Trophoblast cell (in vitro differentiated cells and primary cell): Measurements from ENCODE around the gene AHCYL1.

ENCODE experiments used
- DNase-seq, 2 donors: peaks; one replicate each; pipeline ENCODE4 v3.0.0-alpha.2; 2016
- H2AFZ ChIP-seq: 2 replicates; pipeline ENCODE4 v1.6.1; 2013; ENCODE audit warnings: low read length, moderate library complexity, mild to moderate bottlenecking; ENCODE audit not compliant: insufficient read depth, poor library complexity
- H2AK5ac ChIP-seq: 2 replicates; pipeline ENCODE4 v1.6.1; 2013; ENCODE audit warnings: mild to moderate bottlenecking, low read length
- H2BK120ac ChIP-seq: 2 replicates; pipeline ENCODE4 v1.6.1; 2013; ENCODE audit warnings: low read length, mild to moderate bottlenecking, moderate library complexity; ENCODE audit not compliant: insufficient read depth, poor library complexity
- H2BK12ac ChIP-seq: 2 replicates; pipeline ENCODE4 v1.6.1; 2013; ENCODE audit warnings: mild to moderate bottlenecking, low read length, moderate library complexity
- H2BK5ac ChIP-seq: 2 replicates; pipeline ENCODE4 v1.6.1; 2013; ENCODE audit warnings: low read length, low read depth, moderate library complexity, mild to moderate bottlenecking; ENCODE audit not compliant: poor library complexity
- H3K14ac ChIP-seq: 2 replicates; pipeline ENCODE4 v1.6.1; 2013; ENCODE audit warnings: mild to moderate bottlenecking, low read length
- H3K18ac ChIP-seq: 2 replicates; pipeline ENCODE4 v1.6.1; 2013; ENCODE audit warnings: mild to moderate bottlenecking, low read length
- H3K23ac ChIP-seq: 2 replicates; pipeline ENCODE4 v1.6.1; 2013; ENCODE audit warnings: low read length
- H3K27ac ChIP-seq: 2 replicates; pipeline ENCODE4 v1.5.1; 2013; ENCODE audit warnings: low read depth, mild to moderate bottlenecking, inconsistent platforms, low read length, moderate library complexity
- H3K27me3 ChIP-seq: 2 replicates; pipeline ENCODE4 v1.6.1; 2013; ENCODE audit warnings: inconsistent platforms, mild to moderate bottlenecking, low read length, moderate library complexity; ENCODE audit not compliant: insufficient read depth
- H3K36me3 ChIP-seq, 2 experiments: 1 replicate in 1 of 2; 2 replicates in 1 of 2; pipeline ENCODE4 v1.6.1; 2013; ENCODE audit warnings: low read length in 2 of 2, mild to moderate bottlenecking in 2 of 2, moderate library complexity in 1 of 2; ENCODE audit not compliant: insufficient read depth in 2 of 2, control insufficient read depth in 1 of 2
- H3K4ac ChIP-seq: 2 replicates; pipeline ENCODE4 v1.6.1; 2013; ENCODE audit warnings: low read depth, mild to moderate bottlenecking, low read length, moderate library complexity
- H3K4me1 ChIP-seq, 2 experiments: 1 replicate in 1 of 2; 2 replicates in 1 of 2; pipeline ENCODE4 v1.6.1; 2013; ENCODE audit warnings: low read length in 2 of 2, mild to moderate bottlenecking in 2 of 2, moderate library complexity in 1 of 2; ENCODE audit not compliant: insufficient read depth in 2 of 2, control insufficient read depth in 1 of 2
- H3K4me2 ChIP-seq: 2 replicates; pipeline ENCODE4 v1.6.1; 2013; ENCODE audit warnings: inconsistent platforms, mild to moderate bottlenecking, low read length, moderate library complexity
- H3K4me3 ChIP-seq: 2 replicates; pipeline ENCODE4 v1.5.1; 2013; ENCODE audit warnings: mild to moderate bottlenecking, low read depth, low read length, inconsistent platforms
- H3K79me1 ChIP-seq: one replicate; pipeline ENCODE4 v1.6.1; 2013; ENCODE audit warnings: low read length
- H3K79me2 ChIP-seq: 2 replicates; pipeline ENCODE4 v1.6.1; 2013; ENCODE audit warnings: low read length, mild to moderate bottlenecking; ENCODE audit not compliant: control insufficient read depth, insufficient read depth, poor library complexity
- H3K9ac ChIP-seq: 2 replicates; pipeline ENCODE4 v1.6.1; 2013; ENCODE audit warnings: mild to moderate bottlenecking, low read length
- H3K9me3 ChIP-seq: 2 replicates; pipeline ENCODE4 v1.6.1; 2013; ENCODE audit warnings: low read depth, mild to moderate bottlenecking, control low read depth, inconsistent platforms, low read length; ENCODE audit not compliant: insufficient read depth
- H4K12ac ChIP-seq: 2 replicates; pipeline ENCODE4 v1.6.1; 2013; ENCODE audit warnings: low read depth, mild to moderate bottlenecking, low read length, moderate library complexity
- H4K8ac ChIP-seq: 2 replicates; pipeline ENCODE4 v1.6.1; 2013; ENCODE audit warnings: low read depth, mild to moderate bottlenecking, low read length, moderate library complexity
- H4K91ac ChIP-seq: one replicate; pipeline ENCODE4 v1.6.1; 2013; ENCODE audit warnings: low read depth, mild to moderate bottlenecking, low read length, moderate library complexity
- WGBS: extraction: QIAGEN DNeasy Blood & Tissue Kit; methylation state at CpG from one replicate; pipeline ENCODE4 v1.1.7; 2013; ENCODE audit warnings: missing lambda C conversion rate; ENCODE audit not compliant: insufficient read length, insufficient coverage; ENCODE audit errors: extremely low coverage; 5-methylcytosine and 5-hydroxymethylcytosine counted together

AHCYL1 gene

GRCh38 chr1:109963864-109964263 is 20.7 kb upstream of the AHCYL1 start:
- peaks cover 2% of the 10 kb centered on the region for H3K79me2 ChIP-seq
- H3K4ac ChIP-seq: no peak overlapping the region
- no peak overlapping the region for H3K14ac ChIP-seq
- peaks cover 18% of the 10 kb centered on the region for H3K79me1 ChIP-seq
- H3K27ac ChIP-seq: no peak overlapping the region
- no peak overlapping the region for H4K12ac ChIP-seq
- H4K91ac ChIP-seq: no peak overlapping the region
- H3K4me1 ChIP-seq: peaks cover 7 to 15% of the 10 kb centered on the region in 2 experiments
- H3K9me3 ChIP-seq: no peaks in the 10 kb centered on the region
- WGBS: no CpG with 5 or more reads among the region's 1 CpG
- no peak overlapping the region for H3K9ac ChIP-seq
- H3K4me2 ChIP-seq: no peak overlapping the region
- no peaks in the 10 kb centered on the region for H3K27me3 ChIP-seq
- H3K36me3 ChIP-seq: no peaks in the 10 kb centered on the region
- no peak overlapping the region for H2BK120ac ChIP-seq
- H3K18ac ChIP-seq: no peak overlapping the region
- no peak overlapping the region for H2BK5ac ChIP-seq
- H4K8ac ChIP-seq: no peak overlapping the region
- H2BK12ac ChIP-seq: no peak overlapping the region
- H2AFZ ChIP-seq: no peak overlapping the region
- H3K23ac ChIP-seq: no peak overlapping the region
- no peak overlapping the region for H2AK5ac ChIP-seq
- DNase-seq: no peak
- no peak overlapping the region for H3K4me3 ChIP-seq

DNA sequence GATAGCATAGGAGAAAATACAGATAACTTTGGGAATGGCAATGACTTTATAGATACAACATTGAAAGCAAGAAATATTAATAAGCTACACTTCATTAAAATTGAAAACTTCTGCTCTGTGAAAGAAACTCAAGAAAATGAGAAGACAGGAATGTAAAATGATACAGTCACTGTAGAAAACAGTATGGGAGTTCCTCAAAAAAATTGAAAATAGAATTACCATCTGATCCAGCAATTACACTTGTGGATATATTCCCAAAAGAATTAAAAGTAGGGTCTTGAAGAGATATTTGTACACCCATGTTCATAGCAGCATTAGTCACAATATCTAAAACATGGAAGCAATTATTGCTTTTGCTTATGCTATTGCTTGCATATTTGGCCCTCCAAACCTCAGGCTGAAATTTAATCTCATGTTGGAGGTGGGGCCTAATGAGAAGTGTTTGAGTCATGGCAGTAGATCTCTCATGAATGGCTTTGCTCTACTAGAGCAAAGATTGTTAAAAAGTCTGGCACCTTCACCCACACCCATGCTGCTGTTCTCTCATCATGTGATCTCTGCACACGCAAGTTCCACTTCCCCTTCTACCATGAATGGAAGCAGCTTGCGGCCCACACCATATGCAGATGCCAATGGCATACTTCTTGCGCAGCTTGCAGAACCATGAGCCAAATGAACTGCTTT is 15.3 kb upstream of the AHCYL1 start:
- Histone ChIP-seq H3K79me2 (no peaks in the 10 kb centered on the region), H3K79me1 (no peaks in the 10 kb centered on the region), H3K4me1 (no peaks in the 10 kb centered on the region), H3K18ac (no peak overlapping the region), H3K4ac (no peak overlapping the region), H3K23ac (no peak overlapping the region), H3K27me3 (no peaks in the 10 kb centered on the region), H3K14ac (no peak overlapping the region), H3K9ac (no peak overlapping the region), H3K36me3 (no peaks in the 10 kb centered on the region), H3K27ac (no peak overlapping the region), H4K8ac (no peak overlapping the region), H2BK120ac (no peak overlapping the region), H4K12ac (no peak overlapping the region), H3K4me2 (no peak overlapping the region), H4K91ac (no peak overlapping the region), H2BK5ac (no peak overlapping the region), H2AFZ (no peak overlapping the region), H2BK12ac (no peak overlapping the region), H3K4me3 (no peak overlapping the region), H3K9me3 (no peaks in the 10 kb centered on the region), H2AK5ac (no peak overlapping the region)
- no CpG with 5 or more reads among the region's 3 CpGs for WGBS
- DNase-seq: no peak

- Histone ChIP-seq H3K9ac (no peak overlapping the region), H4K8ac (no peak overlapping the region), H2BK12ac (no peak overlapping the region), H3K4me1 (no peaks in the 10 kb centered on the region), H4K91ac (no peak overlapping the region), H4K12ac (no peak overlapping the region), H3K36me3 (no peaks in the 10 kb centered on the region), H3K27ac (no peak overlapping the region), H3K9me3 (no peaks in the 10 kb centered on the region), H3K79me1 (no peaks in the 10 kb centered on the region), H2BK120ac (no peak overlapping the region), H3K18ac (no peak overlapping the region), H3K4me2 (no peak overlapping the region), H3K27me3 (no peaks in the 10 kb centered on the region), H3K23ac (no peak overlapping the region), H2AFZ (no peak overlapping the region), H3K79me2 (no peaks in the 10 kb centered on the region), H2BK5ac (no peak overlapping the region), H3K14ac (no peak overlapping the region), H2AK5ac (no peak overlapping the region), H3K4ac (no peak overlapping the region), H3K4me3 (no peak overlapping the region)
- no peak for DNase-seq
- no CpG with 5 or more reads among the region's 3 CpGs for WGBS
These were observed 14.7 kb upstream of the AHCYL1 start for GRCh38 chr1:109969907-109970306.

DNA sequence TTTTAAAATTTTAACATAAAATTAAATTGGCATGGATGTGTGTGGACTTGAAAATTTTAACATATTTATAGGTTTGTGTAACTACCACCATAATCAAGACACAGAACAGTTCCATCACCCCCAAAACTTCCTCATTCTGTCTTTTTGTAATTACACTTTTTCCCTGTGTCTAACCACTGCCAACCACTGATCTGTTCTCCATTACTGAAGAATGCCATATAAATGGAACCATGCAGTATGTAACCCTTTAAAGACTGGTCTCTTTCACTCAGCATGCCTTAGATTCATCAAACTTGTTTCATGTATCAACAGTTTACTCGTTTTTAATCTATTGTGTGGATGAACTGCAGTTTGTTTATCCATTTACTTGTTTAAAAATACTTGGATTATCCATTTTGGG is 13.0 kb upstream of the AHCYL1 start:
- Histone ChIP-seq H4K91ac (no peak overlapping the region), H2AK5ac (no peak overlapping the region), H3K9ac (no peak overlapping the region), H3K27ac (no peak overlapping the region), H2BK5ac (no peak overlapping the region), H3K4me1 (peaks cover 5% of the 10 kb centered on the region in 2 experiments), H2AFZ (no peak overlapping the region), H4K8ac (no peak overlapping the region), H3K4me3 (no peak overlapping the region), H4K12ac (no peak overlapping the region), H3K4ac (no peak overlapping the region), H3K14ac (no peak overlapping the region), H3K79me1 (peaks cover 3% of the 10 kb centered on the region), H3K79me2 (no peaks in the 10 kb centered on the region), H3K23ac (no peak overlapping the region), H3K36me3 (no peaks in the 10 kb centered on the region), H3K9me3 (no peaks in the 10 kb centered on the region), H2BK120ac (no peak overlapping the region), H3K27me3 (no peaks in the 10 kb centered on the region), H3K4me2 (no peak overlapping the region), H2BK12ac (no peak overlapping the region), H3K18ac (no peak overlapping the region)
- WGBS: no CpG with 5 or more reads among the region's 1 CpG
- no peak for DNase-seq
